Jurkat, Clone E6-1 (cell line): ENCODE measurements around the gene SYT8.

Source experiments
- DNase-seq: peaks from one replicate; pipeline ENCODE4 v3.0.0-alpha.2; 2011; ENCODE audit warnings: low read depth, low spot score
- H3K4me3 ChIP-seq: 2 replicates; pipeline ENCODE4 v1.5.1; 2011; ENCODE audit warnings: mild to moderate bottlenecking, low read length, control low read depth, moderate library complexity

The SYT8 gene

GRCh38 chr11:1854132-1854948 is 19.6 kb downstream of the SYT8 start:
- no peak overlapping the region for H3K4me3 ChIP-seq
- DNase-seq, result no peak

- no peak overlapping the region for H3K4me3 ChIP-seq
- no peak for DNase-seq
Measured at GRCh38 chr11:1854949-1855885, 20.4 kb downstream of the SYT8 start.

- no peak for DNase-seq
Measured at GRCh38 chr11:1855886-1856265, 21.1 kb downstream of the SYT8 start.

GRCh38 chr11:1856306-1857005 is 21.7 kb downstream of the SYT8 start:
- H3K4me3 ChIP-seq, result no peak overlapping the region
- no peak for DNase-seq

More at GRCh38 chr11:1855886-1856265, 21.1 kb downstream of the SYT8 start:
- H3K4me3 ChIP-seq, result no peak overlapping the region

- DNase-seq, result no peak
Measured at GRCh38 chr11:1857064-1857463, 22.3 kb downstream of the SYT8 start.

GRCh38 chr11:1858154-1858553 is 23.4 kb downstream of the SYT8 start:
- no peak for DNase-seq
- H3K4me3 ChIP-seq, result no peak overlapping the region

More at GRCh38 chr11:1857064-1857463, 22.3 kb downstream of the SYT8 start:
- no peak overlapping the region for H3K4me3 ChIP-seq

GRCh38 chr11:1858576-1858975 is 23.8 kb downstream of the SYT8 start:
- DNase-seq, result no peak
- no peak overlapping the region for H3K4me3 ChIP-seq

- no peak for DNase-seq
- no peak overlapping the region for H3K4me3 ChIP-seq
Measured at GRCh38 chr11:1859004-1859403, 24.2 kb downstream of the SYT8 start.

- DNase-seq, result no peak
- H3K4me3 ChIP-seq, result no peak overlapping the region
Measured at GRCh38 chr11:1860108-1860507, 25.3 kb downstream of the SYT8 start.

GRCh38 chr11:1861435-1862411 is 26.9 kb downstream of the SYT8 start:
- no peak for DNase-seq
- no peak overlapping the region for H3K4me3 ChIP-seq

- H3K4me3 ChIP-seq, result no peak overlapping the region
- DNase-seq, result no peak
Measured at GRCh38 chr11:1862588-1863351, 28.0 kb downstream of the SYT8 start.

- no peak overlapping the region for H3K4me3 ChIP-seq
- DNase-seq, result no peak
Measured at GRCh38 chr11:1863352-1864216, 28.8 kb downstream of the SYT8 start.

GRCh38 chr11:1864231-1864630 is 29.4 kb downstream of the SYT8 start:
- DNase-seq, result no peak
- no peak overlapping the region for H3K4me3 ChIP-seq

GRCh38 chr11:1864831-1865665 is 30.3 kb downstream of the SYT8 start:
- DNase-seq, result no peak

GRCh38 chr11:1866226-1866625 is 31.4 kb downstream of the SYT8 start:
- DNase-seq, result no peak

More at GRCh38 chr11:1864831-1865665, 30.3 kb downstream of the SYT8 start:
- no peak overlapping the region for H3K4me3 ChIP-seq

GRCh38 chr11:1866776-1867175 is 32.0 kb downstream of the SYT8 start:
- no peak overlapping the region for H3K4me3 ChIP-seq
- no peak for DNase-seq

More at GRCh38 chr11:1866226-1866625, 31.4 kb downstream of the SYT8 start:
- no peak overlapping the region for H3K4me3 ChIP-seq
